NOMO-1 (cell line): ENCODE data around the gene YY1AP1.
"Not testable (repeated sequence)": the region's sequence is repeated elsewhere in the genome, so short reads cannot be mapped to it uniquely, and the experiment has no call there.

ENCODE experiments used
- DNase-seq, 2 experiments: peaks; one replicate each; lab custom pipeline; 2025; ENCODE audit not compliant: unreplicated experiment in 2 of 2; lab: John Stamatoyannopoulos, UW

The YY1AP1 gene

GRCh38 chr1:155688324-155689080 is at the start of gene YY1AP1:
Gene YY1AP1, minus strand, starts transcription at chr1:155688774. Its CDS starts 8,338 bp downstream, at chr1:155680436.
- DNase-seq, result peak; percentile 81 to 89

- DNase-seq, result no peak
These were observed 40.7 kb upstream of the YY1AP1 start for GRCh38 chr1:155729031-155729898.

- no peak for DNase-seq
These were observed 36.6 kb upstream of the YY1AP1 start for GRCh38 chr1:155725142-155725541.

- no peak for DNase-seq
These were observed 31.1 kb upstream of the YY1AP1 start for GRCh38 chr1:155719703-155720102.

- DNase-seq, result not testable (repeated sequence)
These were observed 30.0 kb upstream of the YY1AP1 start for GRCh38 chr1:155718524-155719115.

GRCh38 chr1:155717041-155717440 is 28.5 kb upstream of the YY1AP1 start:
- DNase-seq, result no peak

- no peak for DNase-seq
These were observed 27.2 kb upstream of the YY1AP1 start for GRCh38 chr1:155715777-155716176.

- not testable (repeated sequence) for DNase-seq
These were observed 26.5 kb upstream of the YY1AP1 start for GRCh38 chr1:155715056-155715455.

GRCh38 chr1:155713075-155713474 is 24.5 kb upstream of the YY1AP1 start:
- no peak for DNase-seq

GRCh38 chr1:155712636-155713035 is 24.1 kb upstream of the YY1AP1 start:
- DNase-seq, result not testable (repeated sequence)

- DNase-seq, result not testable (repeated sequence)
These were observed 22.9 kb upstream of the YY1AP1 start for GRCh38 chr1:155711457-155711856.

- no peak for DNase-seq
These were observed 20.8 kb upstream of the YY1AP1 start for GRCh38 chr1:155709391-155709790.

- DNase-seq, result no peak
These were observed 17.6 kb upstream of the YY1AP1 start for GRCh38 chr1:155706139-155706538.

GRCh38 chr1:155704414-155704813 is 15.8 kb upstream of the YY1AP1 start:
- not testable (repeated sequence) for DNase-seq

GRCh38 chr1:155703216-155703615 is 14.6 kb upstream of the YY1AP1 start:
- DNase-seq, result no peak

- DNase-seq, result not testable (repeated sequence)
These were observed 13.1 kb upstream of the YY1AP1 start for GRCh38 chr1:155701675-155702074.

GRCh38 chr1:155699062-155699461 is 10.5 kb upstream of the YY1AP1 start:
- not testable (repeated sequence) for DNase-seq

GRCh38 chr1:155698382-155699038 is 9.9 kb upstream of the YY1AP1 start:
- DNase-seq, result no peak

GRCh38 chr1:155697616-155698015 is 9.0 kb upstream of the YY1AP1 start:
- DNase-seq, result not testable (repeated sequence)

- no peak for DNase-seq
These were observed 8.5 kb upstream of the YY1AP1 start for GRCh38 chr1:155697046-155697445.

- no peak for DNase-seq
These were observed 8.0 kb upstream of the YY1AP1 start for GRCh38 chr1:155696524-155696923.
